ENCODE results near the gene ADAM29.

DNA sequence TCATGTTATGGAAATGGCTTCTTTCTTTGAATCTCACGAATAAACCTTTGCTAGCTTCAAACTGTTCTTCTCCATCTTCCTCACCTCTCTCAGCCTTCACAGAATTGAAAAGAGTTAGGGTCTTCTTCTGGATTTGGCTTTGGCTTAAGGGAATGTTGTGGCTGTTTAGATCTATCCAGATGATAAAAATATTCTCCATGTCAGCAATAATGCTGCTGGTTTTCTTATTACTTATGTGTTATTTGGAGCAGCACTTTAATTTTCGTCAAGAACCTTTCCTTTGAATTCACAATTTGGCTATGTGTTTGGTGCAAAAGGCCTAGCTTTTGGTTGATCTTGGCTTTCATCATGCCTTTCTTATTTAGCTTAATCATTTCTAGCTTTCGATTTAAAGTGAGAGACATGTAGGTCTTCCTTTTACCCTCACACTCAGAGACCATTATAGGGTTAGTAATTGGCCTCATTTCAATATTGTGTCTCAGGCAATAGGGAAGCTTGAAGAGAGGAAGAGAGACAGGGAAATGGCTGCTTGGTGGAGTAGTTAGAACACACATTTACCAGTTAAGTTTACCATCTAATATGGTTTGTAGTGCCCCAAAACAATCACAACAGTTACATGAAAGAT, 5.1 kb upstream of the ADAM29 start:
- TF ChIP-seq, protein P1, sequence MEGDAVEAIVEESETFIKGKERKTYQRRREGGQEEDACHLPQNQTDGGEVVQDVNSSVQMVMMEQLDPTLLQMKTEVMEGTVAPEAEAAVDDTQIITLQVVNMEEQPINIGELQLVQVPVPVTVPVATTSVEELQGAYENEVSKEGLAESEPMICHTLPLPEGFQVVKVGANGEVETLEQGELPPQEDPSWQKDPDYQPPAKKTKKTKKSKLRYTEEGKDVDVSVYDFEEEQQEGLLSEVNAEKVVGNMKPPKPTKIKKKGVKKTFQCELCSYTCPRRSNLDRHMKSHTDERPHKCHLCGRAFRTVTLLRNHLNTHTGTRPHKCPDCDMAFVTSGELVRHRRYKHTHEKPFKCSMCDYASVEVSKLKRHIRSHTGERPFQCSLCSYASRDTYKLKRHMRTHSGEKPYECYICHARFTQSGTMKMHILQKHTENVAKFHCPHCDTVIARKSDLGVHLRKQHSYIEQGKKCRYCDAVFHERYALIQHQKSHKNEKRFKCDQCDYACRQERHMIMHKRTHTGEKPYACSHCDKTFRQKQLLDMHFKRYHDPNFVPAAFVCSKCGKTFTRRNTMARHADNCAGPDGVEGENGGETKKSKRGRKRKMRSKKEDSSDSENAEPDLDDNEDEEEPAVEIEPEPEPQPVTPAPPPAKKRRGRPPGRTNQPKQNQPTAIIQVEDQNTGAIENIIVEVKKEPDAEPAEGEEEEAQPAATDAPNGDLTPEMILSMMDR (IDR thresholded peaks at IDR 0.05): no peak
- no peak for TF ChIP-seq POLR2A (IDR thresholded peaks at IDR 0.05)

Measured in uterus (tissue), 2 donors.